Measurements from ENCODE around the gene NCL. TPM values are rescaled to one million over a fixed set of nuclear protein-coding genes. Genes with fewer than 3 reads are reported as not detected.

The NCL gene
- total RNA-seq, 2 experiments from 2014 or later = 1,311 to 1,332 TPM

DNA sequence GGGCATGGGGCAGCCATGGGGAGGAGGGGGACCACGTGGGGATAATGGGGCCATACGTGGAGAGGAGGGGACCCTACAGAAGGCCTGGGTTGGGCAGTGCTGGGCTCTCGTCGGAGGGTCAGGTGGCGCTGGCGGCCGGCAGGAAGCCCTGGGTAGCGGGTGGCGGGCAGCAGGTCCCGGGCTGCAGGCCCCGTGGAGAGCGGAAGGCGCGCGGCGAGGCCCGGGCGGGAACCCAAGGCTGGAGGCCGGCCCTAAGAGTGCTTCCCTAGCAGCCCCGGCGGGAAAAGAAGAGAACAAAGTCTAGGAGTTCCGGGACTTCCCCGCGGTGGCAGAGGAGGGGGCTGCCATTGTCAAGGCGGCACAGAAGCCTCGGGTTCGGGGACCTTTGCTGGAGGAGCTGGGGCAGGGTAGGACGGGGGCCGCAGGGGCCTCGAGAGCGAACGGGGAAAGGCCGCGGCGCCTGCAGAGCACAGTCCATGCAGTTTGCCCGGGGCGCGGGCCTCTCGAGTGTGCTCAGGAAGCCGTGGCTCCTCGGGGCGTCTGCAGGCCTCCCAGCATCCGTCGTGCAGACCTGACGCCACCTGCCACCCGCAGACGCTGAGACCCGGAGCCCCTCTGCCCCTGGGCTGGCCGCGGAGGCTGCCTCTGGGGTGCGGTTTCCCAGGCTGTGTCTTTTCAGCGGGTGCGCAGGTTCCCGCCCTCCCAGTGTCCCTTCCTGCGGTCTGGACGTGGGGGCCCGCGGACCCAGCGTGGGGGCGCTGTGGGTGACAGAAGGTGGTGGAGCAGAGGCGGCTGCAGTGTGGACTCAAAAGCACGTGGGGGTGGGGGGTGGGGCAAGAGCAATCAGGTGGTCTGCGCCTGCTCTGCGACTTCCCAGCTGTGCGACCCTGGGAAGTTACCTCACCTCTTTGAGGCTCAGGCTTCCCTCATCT, 19.4 kb upstream of the NCL start:
- Mint-ChIP-seq H3K4me1 (peaks cover 7% of the 10 kb centered on the region), H3K4me3 (peak overlapping the region; percentile 79), H3K27me3 (no peaks in the 10 kb centered on the region), H3K27ac (peak overlapping the region; percentile 87), H3K36me3 (ENCODE audit: low read depth) (no peaks in the 10 kb centered on the region), H3K9me3 (ENCODE audit: low read depth) (no peaks in the 10 kb centered on the region)
- ATAC-seq (peak; percentile 55), DNase-seq (peak; percentile 66)
- CTCF ChIA-PET = interaction anchor here (0.5 to 10.1 kb wide), 22 partner anchors 12 to 335 kb away, joined by 3 to 96 read pairs (median 4); partner anchors contain the start of gene NCL
- POLR2A ChIA-PET = interaction anchor here (0.7 to 1.4 kb wide), 4 partner anchors 18 to 224 kb away, joined by 3 to 14 read pairs (median 5); partner anchors contain the start of genes NCL and PTMA
- intact Hi-C loops (cut with DNase I, micrococcal nuclease) = loop anchor here (1.0 to 2.0 kb wide), 4 partner anchors 19 to 75 kb away; partner anchors contain the start of gene NCL (in 2 of the 2)

DNA sequence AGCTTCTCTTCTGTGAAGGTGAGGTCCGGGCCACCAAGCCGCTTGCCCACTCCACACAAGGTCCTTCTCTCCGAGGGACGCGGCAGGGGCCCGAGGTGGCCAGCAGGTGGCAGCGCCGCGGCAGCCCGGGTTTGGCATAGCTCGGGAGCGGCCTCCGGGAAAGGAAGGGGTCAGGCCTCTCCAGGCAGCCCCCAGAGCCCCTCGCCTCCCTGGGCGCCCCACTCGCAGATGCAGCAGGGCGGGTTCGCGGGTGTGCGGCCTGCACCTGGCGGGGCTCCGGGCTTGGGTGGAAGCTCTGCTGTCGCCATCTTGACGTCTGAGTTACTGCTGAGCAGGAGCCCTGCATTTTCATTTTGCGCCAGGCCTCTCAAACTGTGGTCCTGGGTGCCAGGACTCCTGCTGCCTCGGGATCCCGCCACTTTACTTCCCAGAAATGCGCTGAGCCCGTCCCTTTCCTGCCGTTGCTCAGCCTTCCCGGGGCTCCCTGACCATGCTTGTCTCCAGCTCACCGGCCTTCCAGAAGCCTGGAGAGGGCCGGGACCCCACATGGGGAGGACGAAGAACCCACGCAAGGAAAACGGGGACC, 18.6 kb upstream of the NCL start:
- intact Hi-C loops (cut with DNase I, micrococcal nuclease) = loop anchor here (1.0 to 2.0 kb wide), 5 partner anchors 18 to 75 kb away; partner anchors contain the start of gene NCL (in 2 of the 2)
- ChIA-PET POLR2A (interaction anchor here (0.6 to 1.4 kb wide), 5 partner anchors 17 to 290 kb away, joined by 3 to 14 read pairs (median 3); partner anchors contain the start of genes NCL and PTMA), CTCF (interaction anchor here (0.5 to 10.1 kb wide), 28 partner anchors 9 to 727 kb away, joined by 3 to 96 read pairs (median 4); partner anchors contain the start of gene NCL)
- Mint-ChIP-seq H3K27me3 (no peaks in the 10 kb centered on the region), H3K4me1 (peaks cover 7% of the 10 kb centered on the region), H3K36me3 (ENCODE audit: low read depth) (no peaks in the 10 kb centered on the region), H3K9me3 (ENCODE audit: low read depth) (no peaks in the 10 kb centered on the region), H3K27ac (peak overlapping the region; percentile 87), H3K4me3 (peak overlapping the region; percentile 79)
- ATAC-seq (peak; percentile 83), DNase-seq (peak; percentile 85)

DNA sequence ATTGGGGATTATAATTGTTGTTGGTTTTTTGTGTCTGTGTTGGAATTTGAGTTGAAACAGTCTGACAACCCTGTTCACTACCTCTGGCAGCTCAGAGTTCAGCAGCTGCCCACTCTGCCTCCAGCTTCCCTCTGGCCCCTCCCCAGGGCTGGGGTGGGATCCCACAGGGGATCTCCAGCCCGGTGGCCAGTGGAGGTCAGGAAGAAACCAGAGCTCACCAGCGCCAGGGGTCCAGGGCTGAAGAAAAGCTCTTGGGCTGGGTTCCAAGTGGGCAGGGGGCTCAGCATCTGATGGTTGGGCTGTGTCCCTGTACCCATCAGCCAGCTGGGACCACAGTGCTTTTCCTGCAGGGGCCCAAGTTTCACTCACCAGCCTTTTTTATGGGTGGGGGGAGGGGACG, 16.5 kb upstream of the NCL start:
- Mint-ChIP-seq H3K4me1 (peaks cover 7% of the 10 kb centered on the region), H3K36me3 (ENCODE audit: low read depth) (no peaks in the 10 kb centered on the region), H3K4me3 (no peak overlapping the region), H3K9me3 (ENCODE audit: low read depth) (no peaks in the 10 kb centered on the region), H3K27me3 (no peaks in the 10 kb centered on the region), H3K27ac (no peak overlapping the region)
- intact Hi-C loops (cut with DNase I, micrococcal nuclease) = no loop called here
- ChIA-PET CTCF (interaction anchor here (0.6 to 10.1 kb wide), 10 partner anchors 9 to 226 kb away, joined by 3 to 96 read pairs (median 5); partner anchors contain the start of gene NCL), POLR2A (interaction anchor here (0.6 to 0.9 kb wide), 3 partner anchors 13 to 233 kb away, joined by 3 read pairs; no protein-coding TSS in a partner anchor)
- no peak for DNase-seq
- ATAC-seq = no peak

DNA sequence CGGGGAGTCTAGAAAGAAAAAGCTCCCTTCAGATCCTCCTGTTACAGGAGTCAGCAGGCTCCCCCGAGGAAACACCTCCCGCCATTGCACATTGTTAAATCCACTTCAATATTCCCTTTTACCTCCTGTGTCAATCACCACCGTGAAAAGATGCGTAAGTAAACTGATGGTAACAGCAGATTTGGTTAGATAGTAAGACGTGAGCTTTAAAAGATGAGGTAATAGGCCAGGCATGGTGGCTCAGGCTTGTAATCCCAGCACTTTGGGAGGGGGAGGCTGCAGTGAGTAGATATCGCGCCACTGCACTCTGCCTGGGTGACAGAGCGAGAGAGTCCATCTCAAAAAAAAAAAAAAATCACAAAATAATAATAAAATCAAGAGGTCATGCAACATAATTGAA, 15.2 kb upstream of the NCL start:
- Mint-ChIP-seq H3K9me3 (ENCODE audit: low read depth) (no peaks in the 10 kb centered on the region), H3K4me3 (no peak overlapping the region), H3K36me3 (ENCODE audit: low read depth) (no peaks in the 10 kb centered on the region), H3K27ac (no peak overlapping the region), H3K27me3 (no peaks in the 10 kb centered on the region), H3K4me1 (peaks cover 7% of the 10 kb centered on the region)
- ATAC-seq (no peak), DNase-seq (no peak)
- POLR2A ChIA-PET = no interaction called here
- intact Hi-C loops (cut with DNase I, micrococcal nuclease) = no loop called here
- CTCF ChIA-PET = interaction anchor here (0.6 to 10.1 kb wide), 4 partner anchors 13 to 1424 kb away, joined by 4 to 96 read pairs (median 4); partner anchors contain the start of gene NCL

DNA sequence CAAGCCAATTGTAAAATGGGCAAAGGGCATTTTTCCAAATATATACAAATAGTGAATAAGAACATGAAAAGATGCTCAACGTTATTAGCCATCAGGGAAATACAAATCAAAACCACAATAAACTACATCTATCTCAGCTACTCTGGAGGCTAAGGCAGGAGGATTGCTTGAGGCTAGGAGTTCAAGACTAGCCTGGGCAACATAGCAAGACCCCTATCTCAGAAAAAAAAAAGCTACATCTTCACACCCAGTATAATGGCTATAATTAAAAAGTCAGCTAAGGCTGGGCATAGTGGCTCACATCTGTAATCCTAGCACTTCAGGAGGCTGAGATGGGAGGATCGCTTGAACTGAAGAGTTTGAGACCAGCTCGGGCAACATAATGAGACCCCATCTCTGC, 12.6 kb upstream of the NCL start:
- ChIA-PET CTCF (interaction anchor here (1.0 to 10.1 kb wide), 3 partner anchors 11 to 86 kb away, joined by 3 to 96 read pairs (median 4); partner anchors contain the start of gene NCL), POLR2A (no interaction called here)
- intact Hi-C loops (cut with DNase I, micrococcal nuclease) = no loop called here
- no peaks in the 10 kb centered on the region for H3K4me1 Mint-ChIP-seq
- H3K27me3 Mint-ChIP-seq = no peaks in the 10 kb centered on the region
- DNase-seq (no peak), ATAC-seq (no peak)
- H3K9me3 Mint-ChIP-seq (ENCODE audit: low read depth) = no peaks in the 10 kb centered on the region
- H3K4me3 Mint-ChIP-seq = no peak overlapping the region
- no peaks in the 10 kb centered on the region for H3K36me3 Mint-ChIP-seq (ENCODE audit: low read depth)
- no peak overlapping the region for H3K27ac Mint-ChIP-seq

DNA sequence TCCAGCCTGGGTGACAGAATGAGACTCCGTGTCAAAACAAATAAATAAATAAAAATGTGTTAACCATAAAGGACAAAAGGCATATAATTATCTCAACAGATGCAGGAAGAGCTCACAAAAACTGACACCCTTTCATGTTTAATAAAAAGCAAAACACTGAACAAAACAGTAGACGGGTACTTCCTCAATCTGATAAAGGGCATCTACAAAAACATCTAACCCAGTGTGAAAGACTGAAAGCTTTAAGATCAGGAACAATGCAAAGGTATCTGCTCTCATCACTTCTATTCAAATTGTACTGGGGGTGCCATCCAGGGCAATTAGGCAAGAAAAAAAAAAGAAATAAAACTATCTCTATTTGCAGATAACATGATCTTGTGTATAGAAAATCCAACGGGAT, 11.7 kb upstream of the NCL start:
- DNase-seq (no peak), ATAC-seq (no peak)
- ChIA-PET CTCF (interaction anchor here (0.7 to 10.1 kb wide), 8 partner anchors 10 to 666 kb away, joined by 3 to 96 read pairs (median 3); partner anchors contain the start of genes NCL and PSMD1), POLR2A (no interaction called here)
- Mint-ChIP-seq H3K27me3 (no peaks in the 10 kb centered on the region), H3K36me3 (ENCODE audit: low read depth) (no peaks in the 10 kb centered on the region), H3K4me3 (no peak overlapping the region), H3K9me3 (ENCODE audit: low read depth) (no peaks in the 10 kb centered on the region), H3K4me1 (no peaks in the 10 kb centered on the region), H3K27ac (no peak overlapping the region)
- intact Hi-C loops (cut with DNase I, micrococcal nuclease) = no loop called here

DNA sequence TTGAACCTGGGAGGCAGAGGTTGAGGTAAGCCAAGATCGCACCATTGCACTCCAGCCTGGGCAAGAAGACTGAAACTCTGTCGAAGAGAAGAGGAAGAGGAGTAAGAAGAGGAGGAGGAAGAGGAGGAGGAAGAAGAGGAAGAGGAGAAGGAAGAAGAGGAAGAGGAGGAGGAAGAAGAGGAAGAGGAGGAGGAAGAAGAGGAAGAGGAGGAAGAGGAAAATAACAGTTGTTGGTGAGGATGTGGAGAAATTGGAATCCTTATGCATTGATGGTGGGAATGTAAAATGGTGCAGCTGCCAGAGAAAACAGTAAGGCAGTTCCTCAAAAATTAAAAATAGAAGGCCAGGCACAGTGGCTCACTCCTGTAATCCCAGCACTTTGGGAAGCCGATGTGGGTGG, 8.5 kb upstream of the NCL start:
- peaks cover 5% of the 10 kb centered on the region for H3K4me1 Mint-ChIP-seq
- H3K36me3 Mint-ChIP-seq (ENCODE audit: low read depth) = no peaks in the 10 kb centered on the region
- ChIA-PET POLR2A (no interaction called here), CTCF (interaction anchor here (1.9 kb wide), 1 partner anchor 10 kb away, joined by 8 read pairs; no protein-coding TSS in a partner anchor)
- no peaks in the 10 kb centered on the region for H3K9me3 Mint-ChIP-seq (ENCODE audit: low read depth)
- DNase-seq = no peak
- no peaks in the 10 kb centered on the region for H3K27me3 Mint-ChIP-seq
- no peak overlapping the region for H3K27ac Mint-ChIP-seq
- intact Hi-C loops (cut with DNase I, micrococcal nuclease) = no loop called here
- no peak for ATAC-seq
- H3K4me3 Mint-ChIP-seq = no peak overlapping the region

DNA sequence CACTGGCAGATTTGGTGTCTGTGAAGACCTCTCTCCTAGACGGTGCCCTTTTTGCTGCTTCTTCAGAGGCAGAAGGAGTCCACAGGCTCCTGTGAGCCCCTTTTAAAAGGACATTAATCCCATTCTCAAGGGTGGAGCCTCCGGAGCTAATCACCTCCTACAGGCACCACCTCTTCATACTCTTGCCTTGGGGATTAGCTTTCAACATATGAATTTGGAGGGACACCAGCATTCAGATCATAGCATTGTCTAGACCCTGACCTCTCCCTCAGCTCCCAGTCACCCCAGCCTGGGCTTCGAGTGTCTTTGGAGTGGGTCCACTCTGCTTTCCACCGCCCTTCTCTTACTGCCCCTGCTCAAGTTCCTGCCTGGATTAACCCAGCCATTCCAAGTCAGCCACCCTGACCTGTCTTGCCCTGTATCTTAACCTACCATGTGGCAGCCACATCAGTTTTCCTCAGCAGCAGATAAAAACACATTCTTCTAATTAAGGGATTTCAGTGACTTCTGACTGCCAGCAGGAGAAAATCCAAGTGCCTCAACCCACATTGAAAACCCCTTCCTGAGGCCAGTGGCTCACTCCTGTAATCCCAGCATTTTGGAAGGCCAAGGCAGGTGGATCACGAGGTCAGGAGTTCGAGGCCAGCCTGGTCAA, 6.1 kb upstream of the NCL start:
- Mint-ChIP-seq H3K4me1 (peaks cover 6% of the 10 kb centered on the region), H3K36me3 (ENCODE audit: low read depth) (no peaks in the 10 kb centered on the region), H3K27ac (no peak overlapping the region), H3K4me3 (no peak overlapping the region), H3K27me3 (no peaks in the 10 kb centered on the region), H3K9me3 (ENCODE audit: low read depth) (no peaks in the 10 kb centered on the region)
- no peak for ATAC-seq
- ChIA-PET POLR2A (no interaction called here), CTCF (interaction anchor here (8.9 kb wide), 1 partner anchor 9 kb away, joined by 96 read pairs; no protein-coding TSS in a partner anchor)
- no peak for DNase-seq
- intact Hi-C loops (cut with DNase I, micrococcal nuclease) = no loop called here

DNA sequence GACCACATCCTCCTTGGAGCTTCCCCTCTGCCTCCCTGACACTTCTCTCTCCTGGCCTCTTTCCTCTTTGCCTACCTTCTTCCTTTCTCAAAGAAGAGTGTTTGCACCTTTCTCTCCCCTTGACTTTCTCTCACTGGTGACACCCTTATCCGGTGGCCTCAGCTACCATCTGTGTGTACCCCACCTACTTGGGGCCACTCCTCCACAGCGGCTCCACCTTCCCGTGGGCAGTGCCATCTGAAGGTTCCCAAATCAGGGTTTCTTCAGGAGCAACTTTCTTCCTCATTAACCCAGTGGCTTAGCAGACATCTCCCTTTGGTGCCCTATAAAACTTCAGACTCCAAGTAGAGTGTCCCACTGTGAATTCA, 5.3 kb upstream of the NCL start:
- H3K27me3 Mint-ChIP-seq = no peaks in the 10 kb centered on the region
- no peak for ATAC-seq
- no peak for DNase-seq
- H3K9me3 Mint-ChIP-seq (ENCODE audit: low read depth) = no peaks in the 10 kb centered on the region
- ChIA-PET CTCF (interaction anchor here (0.7 to 8.9 kb wide), 2 partner anchors 10 to 26 kb away, joined by 3 to 96 read pairs; no protein-coding TSS in a partner anchor), POLR2A (interaction anchor here (1.6 kb wide), 1 partner anchor 42 kb away, joined by 3 read pairs; no protein-coding TSS in a partner anchor)
- H3K27ac Mint-ChIP-seq = no peak overlapping the region
- no peak overlapping the region for H3K4me3 Mint-ChIP-seq
- H3K36me3 Mint-ChIP-seq (ENCODE audit: low read depth) = no peaks in the 10 kb centered on the region
- H3K4me1 Mint-ChIP-seq = peaks cover 8% of the 10 kb centered on the region
- intact Hi-C loops (cut with DNase I, micrococcal nuclease) = loop anchor here in 1 of 2 experiments (5.0 kb wide), 1 partner anchor 488 kb away; no protein-coding TSS in a partner anchor

DNA sequence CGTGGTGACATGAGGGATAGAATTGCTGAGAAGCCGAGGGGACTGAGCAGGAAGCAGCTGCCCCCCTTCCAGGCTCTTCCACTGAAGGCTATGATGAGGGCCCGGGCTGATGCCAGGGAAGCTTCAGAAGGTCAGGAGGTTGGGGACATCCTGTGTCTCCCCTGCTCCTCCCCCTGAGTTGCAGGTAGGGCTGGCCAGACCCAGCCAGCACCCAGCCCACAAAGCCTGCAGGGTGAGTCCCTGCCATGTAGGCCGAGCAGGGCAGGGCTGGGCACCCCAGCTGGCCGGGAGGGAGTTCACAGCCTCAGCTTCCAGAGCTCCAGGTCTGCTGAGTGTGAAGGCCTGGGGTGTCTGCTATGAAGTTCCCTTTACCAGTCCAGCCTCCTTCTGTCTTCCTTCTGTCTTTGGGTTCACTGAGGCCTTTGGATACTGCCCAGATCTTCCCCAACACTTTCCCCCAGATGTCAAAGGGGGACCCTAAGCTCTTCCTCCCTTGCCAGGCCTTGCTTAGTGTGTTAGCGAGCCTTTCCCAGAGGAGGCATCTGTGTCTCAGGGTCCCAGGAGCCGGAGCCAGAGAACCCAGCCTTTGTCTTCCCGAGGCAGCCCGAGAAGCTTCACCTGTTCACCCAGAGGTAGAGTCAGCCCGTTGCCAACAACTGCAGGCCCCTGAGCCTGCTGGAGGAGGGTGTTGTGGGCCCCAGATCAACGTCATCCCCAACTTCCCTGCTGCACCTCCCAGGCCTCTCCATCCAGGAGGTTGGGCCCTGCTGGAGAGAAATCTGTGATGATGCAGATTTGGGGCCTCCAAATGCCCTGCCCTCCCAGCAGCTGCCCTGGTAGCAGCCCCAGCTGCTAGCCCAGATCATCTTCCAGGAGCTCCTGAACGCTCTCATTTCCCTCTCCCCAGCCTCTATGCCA, 3.6 kb upstream of the NCL start:
- peaks cover 14% of the 10 kb centered on the region for H3K4me1 Mint-ChIP-seq
- H3K36me3 Mint-ChIP-seq (ENCODE audit: low read depth) = peaks cover 15% of the 10 kb centered on the region
- no peak overlapping the region for H3K27ac Mint-ChIP-seq

More for the DNA sequence above, 3.6 kb upstream of the NCL start:
- ATAC-seq (no peak), DNase-seq (no peak)
- Mint-ChIP-seq H3K9me3 (ENCODE audit: low read depth) (no peaks in the 10 kb centered on the region), H3K4me3 (no peak overlapping the region), H3K27me3 (no peaks in the 10 kb centered on the region)
- intact Hi-C loops (cut with DNase I, micrococcal nuclease) = loop anchor here in 1 of 2 experiments (5.0 kb wide), 1 partner anchor 489 kb away; no protein-coding TSS in a partner anchor
- ChIA-PET CTCF (interaction anchor here (0.5 to 8.9 kb wide), 6 partner anchors 9 to 617 kb away, joined by 3 to 96 read pairs (median 4); no protein-coding TSS in a partner anchor), POLR2A (interaction anchor here (0.8 to 1.6 kb wide), 4 partner anchors 10 to 44 kb away, joined by 3 to 4 read pairs (median 3); no protein-coding TSS in a partner anchor)
